ENCODE results near the gene ALKBH3. TPM values are rescaled to one million over a fixed set of nuclear protein-coding genes. Genes with fewer than 3 reads are reported as not detected.

The ALKBH3 gene
- total RNA-seq, 1 experiment from 2014 or later, result 59.3 TPM

- peak overlapping the region; percentile 43 for H3K4me3 ChIP-seq
- DNase-seq, result peak; percentile 25
- H3K27me3 ChIP-seq, result peaks cover 45% of the 10 kb centered on the region
- H3K36me3 ChIP-seq, result no peaks in the 10 kb centered on the region
- no peaks in the 10 kb centered on the region for H3K9me3 ChIP-seq
Observed at GRCh38 chr11:43942662-43943371, 62.2 kb downstream of the ALKBH3 start.

- Histone ChIP-seq H3K27me3 (peaks cover 45% of the 10 kb centered on the region), H3K4me3 (peak overlapping the region; percentile 26; the same call in 1 of the 2 replicates), H3K36me3 (no peaks in the 10 kb centered on the region), H3K9me3 (no peaks in the 10 kb centered on the region)
- DNase-seq, result no peak
Observed at GRCh38 chr11:43943372-43943930, 62.8 kb downstream of the ALKBH3 start.

- H3K36me3 ChIP-seq, result no peaks in the 10 kb centered on the region
- peaks cover 45% of the 10 kb centered on the region for H3K27me3 ChIP-seq
- H3K9me3 ChIP-seq, result no peaks in the 10 kb centered on the region
- H3K4me3 ChIP-seq, result no peak overlapping the region
- no peak for DNase-seq
Observed at GRCh38 chr11:43943931-43944751, 63.5 kb downstream of the ALKBH3 start.

GRCh38 chr11:43944761-43945311, 64.2 kb downstream of the ALKBH3 start:
- peak; percentile 55 for DNase-seq
- Histone ChIP-seq H3K27me3 (peaks cover 45% of the 10 kb centered on the region), H3K4me3 (no peak overlapping the region)

GRCh38 chr11:43947003-43947500, 66.4 kb downstream of the ALKBH3 start:
- H3K27me3 ChIP-seq, result peaks cover 39% of the 10 kb centered on the region
- H3K4me3 ChIP-seq, result no peak overlapping the region
- no peaks in the 10 kb centered on the region for H3K9me3 ChIP-seq
- no peak for DNase-seq
- H3K36me3 ChIP-seq, result no peaks in the 10 kb centered on the region

More at GRCh38 chr11:43944761-43945311, 64.2 kb downstream of the ALKBH3 start:
- Histone ChIP-seq H3K36me3 (no peaks in the 10 kb centered on the region), H3K9me3 (no peaks in the 10 kb centered on the region)

- H3K27me3 ChIP-seq, result peaks cover 36% of the 10 kb centered on the region
- no peaks in the 10 kb centered on the region for H3K36me3 ChIP-seq
- no peak for DNase-seq
- no peaks in the 10 kb centered on the region for H3K9me3 ChIP-seq
- H3K4me3 ChIP-seq, result no peak overlapping the region
Observed at GRCh38 chr11:43947815-43948214, 67.2 kb downstream of the ALKBH3 start.

- Histone ChIP-seq H3K36me3 (no peaks in the 10 kb centered on the region), H3K4me3 (no peak overlapping the region), H3K9me3 (no peaks in the 10 kb centered on the region), H3K27me3 (peaks cover 29% of the 10 kb centered on the region)
- DNase-seq, result no peak
Observed at GRCh38 chr11:43948341-43949225, 68.0 kb downstream of the ALKBH3 start.

GRCh38 chr11:43950311-43950855, 69.8 kb downstream of the ALKBH3 start:
- DNase-seq, result no peak
- H3K27me3 ChIP-seq, result peaks cover 11% of the 10 kb centered on the region

GRCh38 chr11:43951231-43951630, 70.6 kb downstream of the ALKBH3 start:
- Histone ChIP-seq H3K27me3 (peaks cover 10% of the 10 kb centered on the region), H3K4me3 (no peak overlapping the region), H3K9me3 (no peaks in the 10 kb centered on the region), H3K36me3 (no peaks in the 10 kb centered on the region)
- no peak for DNase-seq

More at GRCh38 chr11:43950311-43950855, 69.8 kb downstream of the ALKBH3 start:
- no peaks in the 10 kb centered on the region for H3K36me3 ChIP-seq
- no peak overlapping the region for H3K4me3 ChIP-seq
- H3K9me3 ChIP-seq, result no peaks in the 10 kb centered on the region

- peaks cover 6% of the 10 kb centered on the region for H3K27me3 ChIP-seq
- DNase-seq, result no peak
- H3K36me3 ChIP-seq, result no peaks in the 10 kb centered on the region
- no peaks in the 10 kb centered on the region for H3K9me3 ChIP-seq
- H3K4me3 ChIP-seq, result no peak overlapping the region
Observed at GRCh38 chr11:43952020-43952400, 71.4 kb downstream of the ALKBH3 start.

- H3K4me3 ChIP-seq, result no peak overlapping the region
- peaks cover 1% of the 10 kb centered on the region; the same call in 1 of the 2 replicates for H3K9me3 ChIP-seq
- H3K36me3 ChIP-seq, result no peaks in the 10 kb centered on the region
- peaks cover 2% of the 10 kb centered on the region; the same call in 1 of the 2 replicates for H3K27me3 ChIP-seq
- no peak for DNase-seq
Observed at GRCh38 chr11:43952401-43953342, 72.0 kb downstream of the ALKBH3 start.

- Histone ChIP-seq H3K36me3 (no peaks in the 10 kb centered on the region), H3K9me3 (peaks cover 9% of the 10 kb centered on the region), H3K4me3 (no peak overlapping the region), H3K27me3 (peaks cover 2% of the 10 kb centered on the region; the same call in 1 of the 2 replicates)
- no peak for DNase-seq
Observed at GRCh38 chr11:43953521-43953920, 72.9 kb downstream of the ALKBH3 start.

- H3K27me3 ChIP-seq, result peaks cover 2% of the 10 kb centered on the region; the same call in 1 of the 2 replicates
- peaks cover 10% of the 10 kb centered on the region for H3K9me3 ChIP-seq
- H3K36me3 ChIP-seq, result no peaks in the 10 kb centered on the region
- no peak for DNase-seq
- no peak overlapping the region for H3K4me3 ChIP-seq
Observed at GRCh38 chr11:43954241-43954640, 73.6 kb downstream of the ALKBH3 start.

- Histone ChIP-seq H3K36me3 (no peaks in the 10 kb centered on the region), H3K4me3 (no peak overlapping the region), H3K27me3 (peaks cover 2% of the 10 kb centered on the region; the same call in 1 of the 2 replicates), H3K9me3 (peaks cover 10% of the 10 kb centered on the region)
- peak; percentile 67 for DNase-seq
Observed at GRCh38 chr11:43955381-43956118, 74.9 kb downstream of the ALKBH3 start.
